ENCODE measurements around the gene PXYLP1. TPM values are rescaled to one million over a fixed set of nuclear protein-coding genes. Genes with fewer than 3 reads are reported as not detected.

The PXYLP1 gene
- total and polyA plus RNA-seq, 9 of the 15 experiments (the other 6 are each of a cell fraction or from before 2014, with no cell fraction given), result 0.80 to 2.9 (median 1.3) TPM

DNA sequence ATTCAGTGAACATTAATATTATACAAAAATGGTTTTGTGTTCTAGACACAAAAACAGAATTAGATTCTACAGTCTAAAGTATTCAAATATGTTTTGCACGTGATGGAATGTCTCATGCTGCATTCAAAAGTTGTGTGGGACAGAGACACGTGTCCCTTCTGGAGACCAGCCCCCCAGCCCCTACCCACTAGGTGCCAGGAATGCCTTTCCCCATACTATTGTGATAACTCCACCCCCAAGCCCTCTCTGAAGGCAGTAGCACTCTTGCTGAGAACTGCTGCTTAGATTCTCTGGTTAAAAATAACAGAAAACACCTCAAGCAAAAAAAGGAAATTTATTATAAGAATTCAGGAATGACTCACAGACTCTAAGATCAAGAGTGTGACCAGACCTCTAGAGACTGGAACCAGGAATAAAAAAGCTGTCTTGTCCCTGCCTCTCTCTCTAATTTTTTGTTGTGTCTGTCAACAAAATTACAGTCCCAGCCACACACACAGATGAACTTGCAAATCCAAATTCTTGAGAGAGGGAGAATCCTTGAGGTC is 57.7 kb downstream of the PXYLP1 start (continued):
- TF ChIP-seq, protein P1, sequence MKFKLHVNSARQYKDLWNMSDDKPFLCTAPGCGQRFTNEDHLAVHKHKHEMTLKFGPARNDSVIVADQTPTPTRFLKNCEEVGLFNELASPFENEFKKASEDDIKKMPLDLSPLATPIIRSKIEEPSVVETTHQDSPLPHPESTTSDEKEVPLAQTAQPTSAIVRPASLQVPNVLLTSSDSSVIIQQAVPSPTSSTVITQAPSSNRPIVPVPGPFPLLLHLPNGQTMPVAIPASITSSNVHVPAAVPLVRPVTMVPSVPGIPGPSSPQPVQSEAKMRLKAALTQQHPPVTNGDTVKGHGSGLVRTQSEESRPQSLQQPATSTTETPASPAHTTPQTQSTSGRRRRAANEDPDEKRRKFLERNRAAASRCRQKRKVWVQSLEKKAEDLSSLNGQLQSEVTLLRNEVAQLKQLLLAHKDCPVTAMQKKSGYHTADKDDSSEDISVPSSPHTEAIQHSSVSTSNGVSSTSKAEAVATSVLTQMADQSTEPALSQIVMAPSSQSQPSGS (CRISPR knock-in tag; IDR thresholded peaks at IDR 0.05), result no peak
- no peak for TF ChIP-seq CEBPG (CRISPR knock-in tag; IDR thresholded peaks at IDR 0.05)
- TF ChIP-seq CEBPG (tag; conservative IDR thresholded peaks at IDR 0.05 in 1 of 2, IDR thresholded peaks at IDR 0.05 in 1 of 2), result no peak
- TF ChIP-seq HNRNPH1 (optimal IDR thresholded peaks at IDR 0.05; ENCODE audit: low read depth, low read length), result no peak
- no peak for TF ChIP-seq ESRRA (IDR thresholded peaks at IDR 0.05; ENCODE audit: borderline replicate concordance, low read depth)
- TF ChIP-seq, protein P2, sequence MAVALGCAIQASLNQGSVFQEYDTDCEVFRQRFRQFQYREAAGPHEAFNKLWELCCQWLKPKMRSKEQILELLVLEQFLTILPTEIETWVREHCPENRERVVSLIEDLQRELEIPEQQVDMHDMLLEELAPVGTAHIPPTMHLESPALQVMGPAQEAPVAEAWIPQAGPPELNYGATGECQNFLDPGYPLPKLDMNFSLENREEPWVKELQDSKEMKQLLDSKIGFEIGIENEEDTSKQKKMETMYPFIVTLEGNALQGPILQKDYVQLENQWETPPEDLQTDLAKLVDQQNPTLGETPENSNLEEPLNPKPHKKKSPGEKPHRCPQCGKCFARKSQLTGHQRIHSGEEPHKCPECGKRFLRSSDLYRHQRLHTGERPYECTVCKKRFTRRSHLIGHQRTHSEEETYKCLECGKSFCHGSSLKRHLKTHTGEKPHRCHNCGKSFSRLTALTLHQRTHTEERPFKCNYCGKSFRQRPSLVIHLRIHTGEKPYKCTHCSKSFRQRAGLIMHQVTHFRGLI (CRISPR knock-in tag; IDR thresholded peaks at IDR 0.05), result no peak
- TF ChIP-seq NUFIP1 (IDR thresholded peaks at IDR 0.05; ENCODE audit: partially characterized antibody), result no peak
- TF ChIP-seq ZNF282 (CRISPR knock-in tag; IDR thresholded peaks at IDR 0.05), result no peak

All from K562 (cell line).